GM18508 (cell line): ENCODE data around the gene METTL23.
"Not testable (repeated sequence)": the region's sequence is repeated elsewhere in the genome, so short reads cannot be mapped to it uniquely, and the experiment has no call there.

ENCODE experiments used
- ATAC-seq: cut with Tn5 transposase; IDR thresholded peaks from one replicate; pipeline ENCODE4 v1.9.1; 2021; ENCODE audit warnings: moderate number of reproducible peaks; ENCODE audit not compliant: insufficient read depth, unreplicated experiment

METTL23 gene

GRCh38 chr17:76710863-76711611 is 15.6 kb upstream of the METTL23 start, which contains the start of gene MXRA7:
MXRA7 (minus strand) TSS chr17:76710965; CDS start chr17:76710946, 19 bp downstream.
- no peak for ATAC-seq

GRCh38 chr17:76712321-76712720 is 14.3 kb upstream of the METTL23 start:
- ATAC-seq: not testable (repeated sequence)

GRCh38 chr17:76713765-76714164 is 12.9 kb upstream of the METTL23 start:
- ATAC-seq: no peak

- ATAC-seq: no peak
Measured at GRCh38 chr17:76714336-76714735, 12.3 kb upstream of the METTL23 start.

GRCh38 chr17:76714822-76715495 is 11.7 kb upstream of the METTL23 start:
- ATAC-seq: no peak

DNA sequence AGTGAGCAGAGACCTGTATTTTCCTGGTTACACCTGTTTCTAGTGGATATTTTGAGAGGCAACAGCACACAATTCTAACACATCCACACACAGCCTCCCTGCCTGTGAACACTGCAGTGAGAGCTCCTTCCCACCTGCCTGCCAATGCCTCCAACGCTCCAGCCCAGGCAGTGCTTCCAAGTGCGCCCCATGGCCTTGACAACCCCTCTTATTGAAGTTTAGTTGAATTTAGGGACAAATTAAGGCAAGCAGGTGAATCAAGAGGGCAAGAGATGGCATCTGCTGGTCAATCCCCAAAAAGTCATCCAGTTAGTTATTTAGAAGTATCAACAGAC is 11.2 kb upstream of the METTL23 start:
- ATAC-seq: no peak

- no peak for ATAC-seq
Measured at GRCh38 chr17:76716146-76716838, 10.3 kb upstream of the METTL23 start.

DNA sequence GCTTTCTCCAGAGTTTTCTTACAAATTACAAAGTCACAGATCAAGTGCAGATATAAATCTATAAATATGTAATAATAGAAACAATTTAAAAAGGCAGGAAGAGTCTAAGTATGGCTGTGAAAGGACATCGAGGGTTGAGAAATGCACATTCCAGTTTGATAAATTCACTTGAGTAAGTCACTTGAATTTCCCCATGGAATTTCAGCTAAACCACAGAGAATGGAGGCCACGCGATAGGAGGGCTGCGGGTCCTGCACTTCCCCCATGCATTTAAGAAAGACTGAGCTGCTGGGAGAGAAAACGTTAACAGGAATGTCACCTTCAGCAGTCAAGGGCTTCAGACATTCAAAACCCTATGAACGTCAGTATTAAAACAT is 9.8 kb upstream of the METTL23 start:
- no peak for ATAC-seq

- no peak for ATAC-seq
Measured at GRCh38 chr17:76718516-76718915, 8.1 kb upstream of the METTL23 start.

DNA sequence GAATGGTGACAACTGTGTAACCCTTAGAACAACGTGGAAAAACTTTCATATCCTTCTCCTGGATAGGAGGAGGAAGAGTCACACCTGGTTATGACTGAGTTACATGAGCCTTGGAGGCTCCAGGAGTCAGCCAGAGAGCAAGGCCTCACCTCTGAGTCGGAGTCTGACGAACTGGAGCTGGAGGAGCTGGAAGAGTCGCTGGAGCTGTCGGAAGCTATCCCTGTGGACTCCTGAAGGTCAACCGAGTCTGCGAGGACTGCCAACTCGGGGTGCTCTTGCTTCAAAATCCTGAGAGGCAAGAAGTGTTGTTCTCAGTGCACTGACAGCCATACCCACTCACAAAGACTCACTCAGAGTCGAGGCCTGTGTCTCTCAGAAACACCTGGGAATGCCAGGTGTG is 6.4 kb upstream of the METTL23 start:
- ATAC-seq: no peak

GRCh38 chr17:76720941-76721340 is 5.7 kb upstream of the METTL23 start:
- ATAC-seq: no peak

DNA sequence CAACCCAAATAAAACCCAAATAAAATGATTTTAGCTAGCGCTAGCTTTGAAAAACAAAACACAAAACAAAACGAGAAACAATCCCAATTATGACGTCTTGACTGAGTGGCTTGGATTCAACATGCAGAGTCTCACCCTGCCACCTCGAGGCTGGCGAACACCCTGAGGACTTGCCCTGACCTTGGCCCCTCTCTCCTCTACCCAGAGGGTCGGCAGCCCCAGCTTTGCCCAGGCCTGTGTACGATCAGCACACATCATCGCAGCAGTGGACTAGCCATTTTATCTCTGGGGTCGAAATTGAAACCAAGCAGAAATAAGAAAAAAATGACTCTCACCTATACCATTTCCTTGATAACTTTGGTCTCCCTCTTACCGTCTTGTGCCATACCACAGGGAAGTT is 5.2 kb upstream of the METTL23 start:
- ATAC-seq: no peak

- ATAC-seq: no peak
Measured at GRCh38 chr17:76722279-76722678, 4.4 kb upstream of the METTL23 start.

DNA sequence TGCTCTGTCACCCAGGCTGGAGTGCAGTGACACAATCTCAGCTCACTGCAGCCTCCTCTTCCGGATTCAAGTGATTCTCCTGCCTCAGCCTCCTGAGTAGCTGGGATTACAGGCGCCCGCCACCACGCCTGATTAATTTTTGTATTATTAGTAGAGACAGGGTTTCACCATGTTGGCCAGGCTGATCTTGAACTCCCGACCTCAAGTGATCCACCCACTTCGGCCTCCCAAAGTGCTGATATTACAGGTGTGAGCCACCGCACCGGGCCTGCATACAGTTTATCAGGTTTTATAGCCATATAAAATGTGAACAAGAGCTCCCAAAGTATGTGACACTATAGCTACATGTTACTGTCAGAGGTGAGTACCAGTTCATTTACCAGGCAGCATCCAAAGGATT is 3.7 kb upstream of the METTL23 start:
- ATAC-seq: not testable (repeated sequence)

DNA sequence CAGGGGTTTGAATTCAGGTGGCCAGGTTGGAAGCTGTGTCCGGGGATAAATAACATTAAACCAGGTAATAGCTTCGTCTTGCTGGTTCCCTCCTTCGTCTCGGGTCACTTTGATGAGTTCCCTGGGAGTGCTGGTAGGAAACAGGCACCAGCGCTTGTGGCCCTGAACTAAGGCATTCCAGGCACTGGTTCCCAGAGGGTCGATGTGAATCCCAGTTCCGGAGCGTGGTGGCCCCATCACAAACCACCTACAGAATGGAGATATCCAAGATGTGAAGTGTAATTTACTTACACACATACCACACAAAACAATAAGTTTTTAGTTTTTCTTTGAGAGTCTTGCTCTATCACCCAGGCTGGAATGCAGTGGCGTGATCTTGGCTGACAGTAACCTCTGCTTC is 2.8 kb upstream of the METTL23 start:
- ATAC-seq: no peak

- no peak for ATAC-seq
Measured at GRCh38 chr17:76725580-76726230, 934 bp upstream of the METTL23 start.

DNA sequence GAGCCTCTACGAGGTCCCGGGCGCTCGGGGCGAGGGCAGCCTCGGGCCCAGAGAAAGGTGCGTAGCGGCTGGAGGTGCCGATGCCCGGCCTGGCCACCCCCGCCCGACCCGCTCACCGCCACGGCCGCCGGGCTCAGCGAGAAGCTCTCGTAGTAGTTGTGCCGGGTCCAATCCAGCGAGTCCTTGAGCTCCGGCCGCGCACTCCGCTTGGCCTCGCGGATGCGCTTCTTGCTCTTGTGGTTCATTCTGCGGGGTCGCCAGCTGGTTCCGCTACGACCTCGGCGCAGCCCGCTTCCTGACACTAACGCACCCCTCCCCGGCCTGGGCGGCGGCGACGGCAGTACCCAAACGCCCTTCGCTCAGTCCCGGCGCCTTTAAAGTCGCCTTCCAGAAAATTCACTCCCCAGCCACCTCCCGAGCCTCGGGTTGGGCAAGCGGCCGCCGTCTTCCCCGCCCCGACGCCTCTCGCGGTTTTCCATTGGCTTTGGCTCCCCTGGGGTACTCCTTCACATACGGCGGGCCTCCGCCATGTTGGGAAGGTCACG is 336 bp upstream of the METTL23 start, which contains the start of gene JMJD6:
JMJD6 (minus strand) TSS at position 376 of the 545 bp plus-strand sequence; CDS start at position 245, 131 bp downstream.
- peak; percentile 50 for ATAC-seq

GRCh38 chr17:76727745-76728456 is 1.3 kb downstream of the METTL23 start:
- no peak for ATAC-seq

- not testable (repeated sequence) for ATAC-seq
Measured at GRCh38 chr17:76731800-76732733, 5.4 kb downstream of the METTL23 start.
